CD4-positive, alpha-beta memory T cell (primary cell): ENCODE data around the gene CRYGS. TPM values are rescaled to one million over a fixed set of nuclear protein-coding genes. Genes with fewer than 3 reads are reported as not detected.
A peak's percentile ranks its signal among the peaks of the same experiment; 100 is the strongest.

ENCODE experiments used
- CTCF ChIA-PET: fragments of 350-600 bp; sonication (Branson Sonifier 250); formaldehyde crosslinking; loops from one replicate; lab custom pipeline; 2021; ENCODE audit warnings: inconsistent platforms; ENCODE audit not compliant: partially characterized antibody; lab: Charles Lee
- POLR2A ChIA-PET: fragments of 350-600 bp; sonication (Branson Sonifier 250); formaldehyde crosslinking; loops from one replicate; lab custom pipeline; 2021; ENCODE audit not compliant: partially characterized antibody; lab: Charles Lee
- DNase-seq, 5 donors: peaks; one replicate each; pipeline versions ENCODE4 v3.0.0 to v3.0.0-alpha.2; 2020 to 2022; ENCODE audit warnings: mixed read lengths in 1 of 5
- H3K27ac ChIP-seq: one replicate; pipeline ENCODE4 v1.7.0; 2013; ENCODE audit warnings: low read depth, low read length
- H3K27me3 ChIP-seq: 2 replicates; pipeline ENCODE4 v1.7.0; 2013; ENCODE audit warnings: mild to moderate bottlenecking, low read length, moderate library complexity; ENCODE audit not compliant: insufficient read depth
- H3K36me3 ChIP-seq: 2 replicates; pipeline ENCODE4 v1.7.0; 2013; ENCODE audit warnings: mild to moderate bottlenecking, low read length, moderate library complexity; ENCODE audit not compliant: insufficient read depth
- H3K4me1 ChIP-seq: 2 replicates; pipeline ENCODE4 v1.7.0; 2013; ENCODE audit warnings: mild to moderate bottlenecking, low read length, moderate library complexity; ENCODE audit not compliant: insufficient read depth
- H3K4me3 ChIP-seq, 2 donors: one replicate each; pipeline ENCODE4 v1.7.0; 2013; ENCODE audit warnings: low read length in 2 of 2, mild to moderate bottlenecking in 1 of 2
- H3K9me3 ChIP-seq, 2 donors: one replicate each; pipeline ENCODE4 v1.7.0; 2013; ENCODE audit warnings: low read length in 2 of 2, control low read depth in 1 of 2; ENCODE audit not compliant: control insufficient read depth in 1 of 2
- H3K27ac Mint-ChIP-seq, 7 donors: one replicate each; pipeline ENCODE4 v1.8.0; 2020 to 2021; ENCODE audit warnings: mixed read lengths in 7 of 7, mild to moderate bottlenecking in 6 of 7, inconsistent platforms in 3 of 7, moderate library complexity in 3 of 7
- H3K27me3 Mint-ChIP-seq, 2 donors: one replicate each; pipeline ENCODE4 v1.8.0; 2020 to 2021; ENCODE audit warnings: mixed read lengths in 2 of 2
- H3K36me3 Mint-ChIP-seq, 2 donors: one replicate each; pipeline ENCODE4 v1.8.0; 2020 to 2021; ENCODE audit warnings: mixed read lengths in 2 of 2, inconsistent platforms in 1 of 2, mild to moderate bottlenecking in 1 of 2
- H3K4me1 Mint-ChIP-seq, 4 donors: one replicate each; pipeline ENCODE4 v1.8.0; 2020 to 2021; ENCODE audit warnings: mixed read lengths in 4 of 4, mild to moderate bottlenecking in 1 of 4
- H3K4me3 Mint-ChIP-seq, 8 donors: one replicate each; pipeline ENCODE4 v1.8.0; 2020 to 2021; ENCODE audit warnings: mixed read lengths in 8 of 8, mild to moderate bottlenecking in 7 of 8, moderate library complexity in 6 of 8, inconsistent platforms in 3 of 8
- H3K9me3 Mint-ChIP-seq, 8 donors: one replicate each; pipeline ENCODE4 v1.8.0; 2020 to 2021; ENCODE audit warnings: mixed read lengths in 8 of 8, mild to moderate bottlenecking in 5 of 8, inconsistent platforms in 3 of 8, moderate library complexity in 1 of 8
- intact Hi-C: fragments of 100-400 bp; cut with micrococcal nuclease; formaldehyde crosslinking; loops from one replicate; pipeline ENCODE4 v1.15.1; 2023
- polyA plus RNA-seq, 2 donors: library from polyadenylated mRNA; unstranded; fragments of 300-500 nt; fragmentation: Illumina TruSeq; gene quantifications; one replicate each; pipeline ENCODE4 v1.2.3, GENCODE V29; 2021
- total RNA-seq, 2 experiments: library from RNA; stranded (reverse); gene quantifications; one replicate each; pipeline ENCODE4 v1.2.3, GENCODE V29; 2021

CRYGS gene
- total and polyA plus RNA-seq, 4 experiments from 2014 or later, result 1.2 to 12.6 (median 12.1) TPM; not detected in 1

GRCh38 chr3:186540835-186541226, 3.3 kb downstream of the CRYGS start:
- Mint-ChIP-seq H3K4me3 (no peak overlapping the region), H3K9me3 (no peaks in the 10 kb centered on the region), H3K27ac (peak overlapping the region; percentile 11 to 53 (median 42)), H3K36me3 (peaks cover 9 to 10% of the 10 kb centered on the region in 2 donors), H3K27me3 (no peaks in the 10 kb centered on the region), H3K4me1 (peaks cover 6 to 15% (median 8%) of the 10 kb centered on the region in 4 donors)
- ChIA-PET CTCF (interaction anchor here (0.6 to 12.3 kb wide), 47 partner anchors 8 to 1691 kb away, joined by 3 to 333 read pairs (median 5); partner anchors contain the start of genes AHSG, DNAJB11 and RPL39L), POLR2A (interaction anchor here (0.7 to 3.4 kb wide), 7 partner anchors 22 to 557 kb away, joined by 3 to 18 read pairs (median 4); partner anchors contain the start of gene EIF4A2)
- DNase-seq, result no peak
- Histone ChIP-seq H3K27me3 (no peaks in the 10 kb centered on the region), H3K4me1 (peaks cover 9% of the 10 kb centered on the region), H3K4me3 (no peak overlapping the region), H3K9me3 (no peaks in the 10 kb centered on the region), H3K27ac (no peak overlapping the region), H3K36me3 (no peaks in the 10 kb centered on the region)
- intact Hi-C loops, result loop anchor here (1.0 kb wide), 4 partner anchors 26 to 558 kb away; partner anchors contain the start of gene TBCCD1

GRCh38 chr3:186540221-186540834, 3.9 kb downstream of the CRYGS start:
- Histone ChIP-seq H3K4me1 (peaks cover 9% of the 10 kb centered on the region), H3K36me3 (no peaks in the 10 kb centered on the region), H3K27me3 (no peaks in the 10 kb centered on the region), H3K9me3 (no peaks in the 10 kb centered on the region), H3K27ac (no peak overlapping the region), H3K4me3 (no peak overlapping the region)
- H3K4me1 Mint-ChIP-seq, result peaks cover 6 to 15% (median 10%) of the 10 kb centered on the region in 4 donors
- DNase-seq, result peak; percentile 78 to 85 (median 82)
- intact Hi-C loops, result loop anchor here (1.0 kb wide), 4 partner anchors 27 to 557 kb away; partner anchors contain the start of gene TBCCD1
- ChIA-PET CTCF (interaction anchor here (0.6 to 12.3 kb wide), 58 partner anchors 8 to 1690 kb away, joined by 3 to 333 read pairs (median 4); partner anchors contain the start of genes AHSG, DNAJB11 and RPL39L), POLR2A (interaction anchor here (0.6 to 3.4 kb wide), 8 partner anchors 21 to 602 kb away, joined by 3 to 18 read pairs (median 6); partner anchors contain the start of genes EIF4A2 and TRA2B)
- H3K27me3 Mint-ChIP-seq, result no peaks in the 10 kb centered on the region
- H3K36me3 Mint-ChIP-seq, result peaks cover 9 to 10% of the 10 kb centered on the region in 2 donors
- peak overlapping the region in 6 of 7 donors; percentile 11 to 53 (median 47) for H3K27ac Mint-ChIP-seq
- H3K9me3 Mint-ChIP-seq, result no peaks in the 10 kb centered on the region
- H3K4me3 Mint-ChIP-seq, result peak overlapping the region in 3 of 8 donors; percentile 2 to 48 (median 36)

- POLR2A ChIA-PET, result interaction anchor here (3.3 to 3.4 kb wide), 2 partner anchors 20 to 280 kb away, joined by 12 to 18 read pairs; no protein-coding TSS in a partner anchor
Observed at GRCh38 chr3:186538779-186539178, 5.4 kb downstream of the CRYGS start.

GRCh38 chr3:186536883-186537844, 7.0 kb downstream of the CRYGS start:
- H3K4me3 ChIP-seq, result no peak overlapping the region
- H3K27ac Mint-ChIP-seq, result peak overlapping the region in 4 of 7 donors; percentile 32 to 42 (median 32)
- peaks cover 37% of the 10 kb centered on the region for H3K4me1 ChIP-seq
- H3K27ac ChIP-seq, result no peak overlapping the region
- H3K9me3 ChIP-seq, result no peaks in the 10 kb centered on the region
- CTCF ChIA-PET, result interaction anchor here (0.8 to 12.3 kb wide), 8 partner anchors 11 to 557 kb away, joined by 3 to 333 read pairs (median 12); partner anchors contain the start of gene AHSG
- no peaks in the 10 kb centered on the region for H3K27me3 ChIP-seq
- no peaks in the 10 kb centered on the region for H3K36me3 ChIP-seq
- POLR2A ChIA-PET, result interaction anchor here (0.7 to 2.0 kb wide), 2 partner anchors 18 to 30 kb away, joined by 3 to 5 read pairs; partner anchors contain the start of gene TBCCD1
- no peaks in the 10 kb centered on the region for H3K9me3 Mint-ChIP-seq
- no peak for DNase-seq
- intact Hi-C loops, result no loop called here
- H3K36me3 Mint-ChIP-seq, result peaks cover 1 to 6% of the 10 kb centered on the region in 2 donors
- H3K4me3 Mint-ChIP-seq, result no peak overlapping the region
- H3K27me3 Mint-ChIP-seq, result no peaks in the 10 kb centered on the region
- H3K4me1 Mint-ChIP-seq, result peaks cover 22 to 39% (median 31%) of the 10 kb centered on the region in 4 donors

More at GRCh38 chr3:186538779-186539178, 5.4 kb downstream of the CRYGS start:
- H3K4me3 ChIP-seq, result no peak overlapping the region
- H3K4me1 ChIP-seq, result peaks cover 22% of the 10 kb centered on the region
- Mint-ChIP-seq H3K27ac (no peak overlapping the region), H3K4me3 (no peak overlapping the region), H3K36me3 (peaks cover 1 to 10% of the 10 kb centered on the region in 2 donors), H3K27me3 (no peaks in the 10 kb centered on the region), H3K4me1 (peaks cover 20 to 30% (median 25%) of the 10 kb centered on the region in 4 donors), H3K9me3 (no peaks in the 10 kb centered on the region)
- no peaks in the 10 kb centered on the region for H3K36me3 ChIP-seq
- CTCF ChIA-PET, result interaction anchor here (1.0 to 12.3 kb wide), 14 partner anchors 10 to 595 kb away, joined by 3 to 333 read pairs (median 14); partner anchors contain the start of gene AHSG
- H3K27ac ChIP-seq, result no peak overlapping the region
- no peaks in the 10 kb centered on the region for H3K9me3 ChIP-seq
- no peak for DNase-seq
- intact Hi-C loops, result no loop called here
- H3K27me3 ChIP-seq, result no peaks in the 10 kb centered on the region

- Mint-ChIP-seq H3K9me3 (no peaks in the 10 kb centered on the region), H3K27ac (peak overlapping the region; percentile 18 to 94 (median 78)), H3K36me3 (peaks cover 0 to 6% of the 10 kb centered on the region in 2 donors), H3K4me3 (peak overlapping the region in 6 of 8 donors; percentile 16 to 78 (median 55)), H3K4me1 (peaks cover 19 to 53% (median 35%) of the 10 kb centered on the region in 4 donors), H3K27me3 (no peaks in the 10 kb centered on the region)
- H3K27me3 ChIP-seq, result no peaks in the 10 kb centered on the region
- H3K4me1 ChIP-seq, result peaks cover 38% of the 10 kb centered on the region
- ChIA-PET POLR2A (interaction anchor here (0.7 to 4.1 kb wide), 4 partner anchors 15 to 555 kb away, joined by 3 to 26 read pairs (median 5); no protein-coding TSS in a partner anchor), CTCF (interaction anchor here (1.4 to 12.3 kb wide), 8 partner anchors 8 to 559 kb away, joined by 3 to 333 read pairs (median 13); partner anchors contain the start of genes AHSG and CRYGS)
- no peaks in the 10 kb centered on the region for H3K9me3 ChIP-seq
- no peak overlapping the region for H3K4me3 ChIP-seq
- intact Hi-C loops, result loop anchor here (2.0 kb wide), 1 partner anchor 15 kb away; no protein-coding TSS in a partner anchor
- H3K27ac ChIP-seq, result no peak overlapping the region
- peak; percentile 55 to 89 (median 63) for DNase-seq
- H3K36me3 ChIP-seq, result no peaks in the 10 kb centered on the region
Observed at GRCh38 chr3:186534113-186534669, 10.0 kb downstream of the CRYGS start.

- Histone ChIP-seq H3K4me3 (no peak overlapping the region), H3K36me3 (no peaks in the 10 kb centered on the region), H3K9me3 (no peaks in the 10 kb centered on the region), H3K4me1 (peaks cover 40% of the 10 kb centered on the region), H3K27ac (no peak overlapping the region), H3K27me3 (no peaks in the 10 kb centered on the region)
- ChIA-PET CTCF (interaction anchor here (0.9 to 12.3 kb wide), 5 partner anchors 9 to 589 kb away, joined by 3 to 333 read pairs (median 116); partner anchors contain the start of gene AHSG), POLR2A (interaction anchor here (4.1 kb wide), 1 partner anchor 13 kb away, joined by 26 read pairs; no protein-coding TSS in a partner anchor)
- Mint-ChIP-seq H3K9me3 (no peaks in the 10 kb centered on the region), H3K4me3 (peak overlapping the region in 1 of 8 donors; percentile 12), H3K36me3 (peaks cover 0 to 8% of the 10 kb centered on the region in 2 donors), H3K27ac (peak overlapping the region in 1 of 7 donors; percentile 37), H3K4me1 (peaks cover 24 to 61% (median 42%) of the 10 kb centered on the region in 4 donors), H3K27me3 (no peaks in the 10 kb centered on the region)
- intact Hi-C loops, result no loop called here
- no peak for DNase-seq
Observed at GRCh38 chr3:186532598-186533072, 11.5 kb downstream of the CRYGS start.
